ENCODE results near the gene SHISA4.
"Not testable (repeated sequence)": the region's sequence is repeated elsewhere in the genome, so short reads cannot be mapped to it uniquely, and the experiment has no call there.

SHISA4 gene

DNA sequence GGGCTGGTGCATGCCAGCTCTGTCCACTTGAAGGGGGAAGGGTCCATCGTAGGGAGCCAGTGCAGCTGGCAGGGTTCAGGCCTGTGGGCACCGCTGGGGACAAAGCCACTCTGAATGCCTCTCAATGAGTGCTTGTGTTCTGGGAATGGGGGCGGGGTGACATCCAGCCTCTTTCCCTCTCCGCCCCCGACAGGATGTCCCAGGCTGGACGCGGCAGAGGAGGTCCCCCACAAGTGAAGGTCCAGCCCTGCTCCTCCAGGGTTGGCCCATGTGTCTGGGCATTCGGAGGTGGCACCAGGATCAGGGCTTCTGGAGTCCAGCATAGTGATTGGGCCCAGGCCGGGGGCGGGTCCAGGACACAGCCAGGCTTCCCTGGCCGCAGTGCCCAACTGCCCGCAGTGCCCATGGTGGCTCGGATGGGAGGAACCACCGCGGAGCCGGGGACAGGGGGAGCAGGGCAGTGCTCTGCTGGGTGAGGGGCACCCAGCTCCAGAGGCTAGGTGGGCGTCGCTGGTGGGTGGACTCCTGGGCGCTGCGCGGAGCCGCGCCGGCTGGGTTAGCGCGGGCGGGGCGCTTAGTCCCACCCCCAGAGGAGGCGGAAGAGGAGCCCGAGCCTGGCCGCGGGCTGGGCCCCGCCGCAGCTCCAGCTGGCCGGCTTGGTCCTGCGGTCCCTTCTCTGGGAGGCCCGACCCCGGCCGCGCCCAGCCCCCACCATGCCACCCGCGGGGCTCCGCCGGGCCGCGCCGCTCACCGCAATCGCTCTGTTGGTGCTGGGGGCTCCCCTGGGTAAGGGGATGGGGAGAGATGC is at the start of gene SHISA4:
Gene SHISA4 (plus strand): TSS at position 617 of the 808 bp plus-strand sequence. CDS start 97 bp downstream, at position 714.
- DNase-seq (ENCODE audit: low read depth, low spot score), result no peak

DNA sequence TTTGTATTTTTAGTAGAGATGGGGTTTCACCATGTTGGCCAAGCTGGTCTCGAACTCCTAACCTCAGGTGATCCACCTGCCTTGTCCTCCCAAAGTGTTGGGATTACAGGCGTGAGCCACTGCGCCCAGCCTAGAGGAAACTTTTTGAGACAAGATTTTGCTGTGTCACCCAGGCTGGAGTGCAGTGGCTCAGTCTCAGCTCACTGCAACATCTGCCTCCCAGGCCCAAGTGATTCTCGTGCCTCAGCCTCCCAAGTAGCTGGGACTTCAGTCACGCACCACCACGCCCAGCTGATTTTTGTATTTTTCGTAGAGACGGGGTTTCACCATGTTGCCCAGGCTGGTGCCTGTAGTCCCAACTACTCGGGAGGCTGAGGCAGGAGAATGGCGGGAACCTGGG is 49.6 kb upstream of the SHISA4 start:
- not testable (repeated sequence) for DNase-seq (ENCODE audit: low read depth, low spot score)

DNA sequence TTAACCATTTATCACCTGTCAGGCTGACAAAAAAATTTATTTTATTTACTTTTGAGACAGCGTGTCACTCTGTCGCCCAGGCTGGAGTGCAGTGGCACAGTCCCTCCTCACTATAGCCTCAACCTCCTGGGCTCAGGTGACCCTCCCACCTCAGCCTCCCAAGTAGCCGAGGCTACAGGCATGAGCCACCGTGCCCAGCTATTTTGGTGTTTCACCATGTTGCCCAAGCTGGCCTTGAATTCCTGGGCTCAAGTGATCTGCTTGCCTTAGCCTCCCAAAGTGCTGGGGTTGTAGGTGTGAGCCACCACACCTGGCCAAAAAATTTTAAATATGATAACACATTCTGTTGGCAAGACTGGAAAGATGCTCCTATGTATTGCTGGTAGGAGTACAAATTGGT is 48.6 kb upstream of the SHISA4 start:
- no peak for DNase-seq (ENCODE audit: low read depth, low spot score)

GRCh38 chr1:201840490-201840889 is 48.2 kb upstream of the SHISA4 start:
- no peak for DNase-seq (ENCODE audit: low read depth, low spot score)

- no peak for DNase-seq (ENCODE audit: low read depth, low spot score)
Measured at GRCh38 chr1:201841265-201841912, 47.3 kb upstream of the SHISA4 start.

DNA sequence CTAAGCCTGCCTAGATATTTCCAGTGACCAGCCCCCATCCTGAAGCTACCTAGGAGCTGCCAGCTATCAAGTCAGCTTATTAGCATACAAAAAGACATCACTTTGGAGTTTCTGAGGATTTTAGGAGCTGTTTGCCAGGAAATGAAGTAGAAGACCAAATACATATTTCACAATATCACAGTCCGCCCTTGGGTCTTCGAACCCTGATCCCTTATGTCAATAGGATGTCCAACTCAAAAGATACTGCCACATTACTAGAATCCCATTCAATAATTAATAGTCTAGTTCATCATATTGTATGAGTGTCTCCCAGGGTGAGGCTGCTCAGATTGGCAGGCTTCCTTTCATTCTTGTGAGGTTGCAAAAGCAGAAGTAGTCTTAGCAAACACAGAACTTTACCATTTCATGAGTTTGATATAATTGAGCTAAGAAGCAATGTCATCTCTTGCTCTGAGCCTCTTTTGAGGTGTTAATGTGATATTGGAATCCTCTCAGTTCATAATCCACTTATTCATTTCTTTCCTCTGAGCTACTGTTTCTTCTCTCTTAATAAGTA is 46.1 kb upstream of the SHISA4 start:
- no peak for DNase-seq (ENCODE audit: low read depth, low spot score)

DNA sequence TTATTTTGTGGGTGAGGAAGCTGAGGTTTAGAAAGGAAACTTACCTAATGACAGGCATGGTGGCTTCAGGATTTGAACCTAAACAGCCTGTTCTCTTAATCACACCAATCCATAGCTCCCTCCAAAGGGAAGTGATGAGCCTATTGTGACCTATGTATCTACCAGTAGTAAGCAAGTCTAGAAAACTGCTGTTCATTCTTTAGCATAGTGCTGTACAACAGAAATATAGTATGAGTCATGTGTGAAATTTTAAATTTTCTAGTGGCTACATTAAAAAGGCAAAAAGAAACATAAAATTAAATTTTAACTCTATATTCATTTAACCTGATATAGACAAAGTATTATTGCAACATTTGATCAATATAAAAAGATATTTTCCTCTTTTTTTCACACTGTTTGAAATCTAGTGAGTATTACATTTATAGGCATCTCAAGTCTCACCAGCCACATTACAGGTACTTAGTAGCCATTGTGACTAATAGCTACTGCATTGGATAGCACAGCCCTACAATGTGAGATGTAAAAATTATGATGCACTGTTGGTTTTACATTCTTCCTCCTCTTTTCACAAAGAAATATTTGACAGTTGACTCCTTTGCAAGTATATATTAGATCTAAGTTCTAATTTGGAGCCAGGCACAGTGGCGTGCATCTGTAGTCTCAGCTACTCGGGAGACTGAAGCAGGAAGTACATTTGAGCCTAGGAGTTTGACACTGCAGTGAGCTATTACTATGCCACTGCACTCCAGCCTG is 43.2 kb upstream of the SHISA4 start:
- DNase-seq (ENCODE audit: low read depth, low spot score), result no peak

DNA sequence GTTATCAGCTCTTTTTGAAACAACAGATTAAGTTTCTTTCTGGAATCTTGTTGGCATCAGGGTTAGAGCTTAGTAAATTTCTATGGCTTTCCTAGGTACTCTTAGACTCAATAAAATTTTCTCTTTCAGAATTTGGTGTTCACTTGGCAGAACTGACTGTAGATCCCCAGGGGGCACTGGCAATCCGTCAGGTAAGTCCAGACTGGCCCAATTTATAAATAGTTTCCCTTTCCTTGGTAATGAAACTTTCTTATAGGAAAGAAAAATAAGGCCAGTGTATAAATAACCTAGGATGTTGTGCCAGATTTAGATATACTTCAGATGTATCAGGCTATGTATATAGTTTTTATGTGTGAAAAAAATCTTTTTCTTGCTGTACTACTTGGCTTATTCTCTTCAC is 41.5 kb upstream of the SHISA4 start:
- no peak for DNase-seq (ENCODE audit: low read depth, low spot score)

GRCh38 chr1:201848230-201848629 is 40.5 kb upstream of the SHISA4 start:
- DNase-seq (ENCODE audit: low read depth, low spot score), result no peak

DNA sequence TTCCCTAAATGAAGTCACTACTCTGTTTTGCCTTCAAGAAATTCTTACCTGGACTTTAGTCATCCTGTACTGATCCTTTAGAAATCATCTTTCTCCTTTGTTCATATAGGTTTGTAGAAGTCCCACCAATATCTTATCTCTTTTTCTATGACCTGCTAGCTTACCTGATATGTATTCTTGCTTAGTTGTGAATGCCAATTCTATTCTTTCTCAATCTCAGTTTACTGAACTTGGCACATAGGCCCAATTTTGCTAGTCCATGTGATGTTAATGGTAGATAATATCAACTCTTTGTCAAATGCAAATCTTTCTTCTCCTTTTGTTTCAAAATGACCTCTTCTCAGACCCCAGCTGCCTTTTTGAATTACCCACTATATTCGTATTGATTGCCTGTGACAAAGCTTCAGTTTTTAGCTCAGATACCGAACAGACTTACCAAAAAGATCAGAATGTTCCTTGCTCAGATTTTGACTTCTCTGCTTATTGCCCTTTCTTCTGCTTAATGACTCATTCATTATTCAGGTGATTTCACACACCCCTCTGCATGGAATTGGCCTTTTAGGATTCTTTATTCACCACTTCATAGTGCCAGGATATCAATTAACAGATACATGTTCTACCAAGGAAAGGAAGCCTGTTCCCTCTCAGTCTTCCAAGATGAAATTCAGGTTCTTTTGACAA is 39.2 kb upstream of the SHISA4 start:
- no peak for DNase-seq (ENCODE audit: low read depth, low spot score)

- DNase-seq (ENCODE audit: low read depth, low spot score), result no peak
Measured at GRCh38 chr1:201850053-201850397, 38.7 kb upstream of the SHISA4 start.

GRCh38 chr1:201851949-201852348 is 36.7 kb upstream of the SHISA4 start:
- DNase-seq (ENCODE audit: low read depth, low spot score), result no peak

DNA sequence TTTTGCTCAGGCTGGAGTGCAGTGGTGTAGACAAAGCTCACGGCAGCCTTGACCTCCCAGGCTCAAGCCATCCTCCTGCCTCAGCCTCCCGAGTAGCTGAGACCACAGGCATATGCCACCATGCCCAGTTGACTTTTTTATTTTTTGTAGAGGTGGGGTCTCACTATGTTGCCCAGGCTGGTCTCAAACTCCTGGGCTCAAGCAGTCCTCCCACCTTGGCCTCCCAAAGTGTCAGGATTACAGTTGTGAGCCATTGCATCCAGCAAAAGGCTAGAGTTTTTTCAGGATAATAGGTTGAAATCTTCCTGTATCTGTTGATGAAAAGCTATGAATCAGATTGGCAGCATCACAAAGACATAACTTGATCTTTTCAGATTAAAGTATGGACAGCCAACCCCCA is 32.0 kb upstream of the SHISA4 start:
- DNase-seq (ENCODE audit: low read depth, low spot score), result not testable (repeated sequence)

DNA sequence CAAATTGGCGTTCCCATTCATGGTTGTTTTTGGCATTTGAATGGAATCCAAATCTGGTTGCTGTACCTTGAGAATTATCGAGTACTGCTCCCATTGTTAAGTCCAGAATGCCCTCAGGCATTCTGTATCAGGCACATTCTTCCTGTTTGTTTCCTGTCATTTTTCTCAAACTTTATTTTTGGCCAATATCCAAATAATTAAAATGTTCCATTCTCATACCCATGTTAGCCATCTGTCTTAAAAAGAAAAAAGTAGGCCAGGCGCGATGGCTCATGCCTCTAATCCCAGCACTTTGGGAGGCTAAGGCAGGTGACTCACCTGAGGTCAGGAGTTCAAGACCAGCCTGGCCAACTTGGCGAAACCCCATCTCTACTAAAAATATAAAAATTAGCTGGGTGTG is 29.3 kb upstream of the SHISA4 start:
- no peak for DNase-seq (ENCODE audit: low read depth, low spot score)

GRCh38 chr1:201861448-201861847 is 27.2 kb upstream of the SHISA4 start:
- DNase-seq (ENCODE audit: low read depth, low spot score), result no peak

DNA sequence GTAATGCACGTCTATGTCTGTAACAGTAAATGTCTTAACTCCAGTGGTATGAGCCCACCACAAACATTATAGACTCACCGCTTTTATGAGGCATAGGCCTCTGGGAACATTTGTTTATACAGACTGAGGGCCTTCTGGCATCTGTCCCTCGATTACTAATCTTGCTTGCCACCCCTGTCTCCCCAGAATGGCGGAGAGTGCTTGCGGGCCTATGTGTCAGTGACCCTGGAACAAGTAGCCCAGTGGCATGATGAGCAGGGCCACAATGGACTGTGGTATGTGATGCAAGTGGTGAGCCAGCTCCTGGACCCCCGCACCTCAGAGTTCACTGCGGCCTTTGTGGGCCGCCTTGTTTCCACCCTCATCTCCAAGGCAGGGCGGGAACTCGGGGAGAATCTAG is 18.3 kb upstream of the SHISA4 start:
- no peak for DNase-seq (ENCODE audit: low read depth, low spot score)

- DNase-seq (ENCODE audit: low read depth, low spot score), result no peak
Measured at GRCh38 chr1:201874672-201875071, 14.0 kb upstream of the SHISA4 start.

DNA sequence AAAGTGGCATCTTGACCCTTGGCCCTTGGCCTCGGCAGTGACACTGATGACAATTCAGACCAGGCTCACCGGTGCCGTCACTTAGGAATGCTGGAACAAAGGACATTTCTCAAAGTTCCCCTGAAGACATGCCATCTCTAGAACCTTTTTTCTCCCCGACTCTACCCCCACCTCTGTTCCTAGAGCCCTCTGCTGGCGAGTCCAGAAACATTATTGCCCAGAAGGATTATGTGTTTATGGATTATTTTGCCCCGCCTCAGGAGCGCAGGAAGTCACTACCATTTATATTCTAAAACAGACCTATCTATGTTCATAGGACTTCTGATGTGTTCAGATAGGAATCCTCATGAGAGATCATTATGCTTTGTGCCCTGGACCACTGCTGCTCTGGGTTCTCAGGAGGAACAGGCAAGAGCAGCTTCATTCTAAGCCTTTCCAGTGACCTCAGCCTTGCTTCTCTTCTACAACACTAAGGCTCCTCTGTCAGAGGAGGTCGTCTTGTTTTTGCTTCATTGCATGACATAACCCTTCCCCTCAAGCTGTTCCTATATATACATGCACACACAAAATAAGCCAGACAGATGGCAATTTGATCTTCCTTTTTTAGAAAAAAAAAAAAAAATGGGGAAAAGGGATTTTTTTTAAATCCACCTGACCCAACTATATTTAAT is 12.4 kb upstream of the SHISA4 start:
- no peak for DNase-seq (ENCODE audit: low read depth, low spot score)

DNA sequence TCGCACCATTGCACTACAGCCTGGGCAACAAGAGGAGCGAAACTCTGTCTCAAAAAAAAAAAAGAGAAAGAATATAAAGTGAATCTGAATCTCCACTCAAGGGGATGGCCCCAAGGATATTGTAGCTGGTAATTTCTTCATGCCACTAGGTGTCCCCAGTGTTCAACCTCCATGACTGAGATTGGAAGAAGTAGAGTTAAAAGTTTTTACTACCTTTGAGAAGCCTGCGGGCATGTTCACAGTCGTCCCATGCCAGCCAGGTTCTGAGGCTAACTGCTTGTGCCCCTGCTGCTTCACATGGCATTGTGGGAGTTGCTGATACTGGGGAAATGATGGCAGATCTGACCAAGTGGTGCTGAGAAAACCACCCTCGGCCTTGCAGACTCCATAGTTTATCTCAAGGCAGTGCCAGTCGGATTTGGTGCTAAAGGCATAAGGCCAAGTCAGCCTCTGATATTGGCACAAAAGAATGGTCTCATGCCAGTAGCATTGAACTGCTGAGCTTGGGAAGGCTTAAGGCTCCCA is 10.8 kb upstream of the SHISA4 start:
- DNase-seq (ENCODE audit: low read depth, low spot score), result no peak

- no peak for DNase-seq (ENCODE audit: low read depth, low spot score)
Measured at GRCh38 chr1:201880928-201881571, 7.6 kb upstream of the SHISA4 start.
